MM.1S (cell line): ENCODE data around the gene TGM4.

ENCODE experiments used
- DNase-seq: peaks from one replicate; pipeline ENCODE4 v3.0.0-alpha.2; 2015
- H2AFZ ChIP-seq: fragments of 300-600 bp; sonication (generic); 2 replicates; pipeline ENCODE4 v1.6.0; 2016; ENCODE audit warnings: antibody characterized with exemption, low read length
- H3F3A ChIP-seq: fragments of 300-600 bp; sonication (generic); 2 replicates; pipeline ENCODE4 v1.6.1; 2016; ENCODE audit warnings: mild to moderate bottlenecking, antibody characterized with exemption, low read length, moderate library complexity, mixed read lengths; ENCODE audit not compliant: insufficient read depth
- H3K27ac ChIP-seq: fragments of 300-600 bp; sonication (generic); 2 replicates; pipeline ENCODE4 v1.5.1; 2016; ENCODE audit warnings: mild to moderate bottlenecking, low read length
- H3K27me3 ChIP-seq: fragments of 300-600 bp; sonication (generic); replicated peaks from 2 replicates; pipeline ENCODE4 v1.6.0; 2016; ENCODE audit warnings: low read length; ENCODE audit not compliant: insufficient read depth
- H3K36me3 ChIP-seq: fragments of 300-600 bp; sonication (generic); replicated peaks from 2 replicates; pipeline ENCODE4 v1.6.1; 2016; ENCODE audit warnings: mild to moderate bottlenecking, low read length, mixed read lengths; ENCODE audit not compliant: insufficient read depth
- H3K4me1 ChIP-seq: fragments of 300-600 bp; sonication (generic); 2 replicates; pipeline ENCODE4 v1.6.1; 2016; ENCODE audit warnings: low read length, mixed read lengths
- H3K4me2 ChIP-seq: fragments of 300-600 bp; sonication (generic); 2 replicates; pipeline ENCODE4 v1.6.0; 2016; ENCODE audit warnings: low read depth, low read length
- H3K4me3 ChIP-seq: fragments of 300-600 bp; sonication (generic); 2 replicates; pipeline ENCODE4 v1.5.1; 2016; ENCODE audit warnings: low read length, mixed read lengths
- H3K79me2 ChIP-seq: fragments of 300-600 bp; sonication (generic); 2 replicates; pipeline ENCODE4 v1.6.1; 2016; ENCODE audit warnings: mixed run types, low read length, mixed read lengths
- H3K9ac ChIP-seq: fragments of 300-600 bp; sonication (generic); 2 replicates; pipeline ENCODE4 v1.6.1; 2016; ENCODE audit warnings: low read length, mixed read lengths
- H3K9me2 ChIP-seq: fragments of 300-600 bp; sonication (generic); replicated peaks from 2 replicates; pipeline ENCODE4 v1.6.1; 2016; ENCODE audit warnings: mild to moderate bottlenecking, low read length, mixed read lengths; ENCODE audit not compliant: insufficient read depth
- H3K9me3 ChIP-seq: fragments of 300-600 bp; sonication (generic); replicated peaks from 2 replicates; pipeline ENCODE4 v1.6.1; 2016; ENCODE audit warnings: mild to moderate bottlenecking, low read length, mixed read lengths; ENCODE audit not compliant: insufficient read depth
- H4K20me1 ChIP-seq: fragments of 300-600 bp; sonication (generic); 2 replicates; pipeline ENCODE4 v1.6.1; 2016; ENCODE audit warnings: mild to moderate bottlenecking, low read length, moderate library complexity, mixed read lengths; ENCODE audit not compliant: insufficient read depth
- CTCF ChIP-seq: fragments of 300-600 bp; sonication (generic); IDR thresholded peaks from 2 replicates; pipeline ENCODE4 v1.5.1; 2016; ENCODE audit warnings: antibody characterized with exemption, low read length, mixed read lengths
- EZH2 ChIP-seq: fragments of 300-600 bp; sonication (generic); optimal IDR thresholded peaks from 2 replicates; pipeline ENCODE3; 2017; ENCODE audit warnings: low read depth, mild to moderate bottlenecking, antibody characterized with exemption, low read length, mixed read lengths
- EZH2phosphoT487 ChIP-seq: fragments of 300-600 bp; sonication (generic); IDR thresholded peaks from 2 replicates; pipeline ENCODE4 v1.6.1; 2018; ENCODE audit warnings: antibody characterized with exemption, low read length

Gene TGM4

GRCh38 chr3:44954304-44954703 lies 79.9 kb downstream of the TGM4 start:
- Histone ChIP-seq H3K9ac (no peak overlapping the region), H3K4me1 (no peaks in the 10 kb centered on the region), H3F3A (no peaks in the 10 kb centered on the region), H3K4me2 (no peak overlapping the region), H3K79me2 (no peaks in the 10 kb centered on the region), H3K9me3 (no peaks in the 10 kb centered on the region), H3K4me3 (no peak overlapping the region), H3K9me2 (no peaks in the 10 kb centered on the region), H4K20me1 (no peaks in the 10 kb centered on the region), H3K36me3 (no peaks in the 10 kb centered on the region), H3K27me3 (no peaks in the 10 kb centered on the region), H3K27ac (no peak overlapping the region), H2AFZ (no peak overlapping the region)
- TF ChIP-seq EZH2: no peak
- TF ChIP-seq EZH2phosphoT487: no peak
- no peak for TF ChIP-seq CTCF
- DNase-seq: no peak

DNA sequence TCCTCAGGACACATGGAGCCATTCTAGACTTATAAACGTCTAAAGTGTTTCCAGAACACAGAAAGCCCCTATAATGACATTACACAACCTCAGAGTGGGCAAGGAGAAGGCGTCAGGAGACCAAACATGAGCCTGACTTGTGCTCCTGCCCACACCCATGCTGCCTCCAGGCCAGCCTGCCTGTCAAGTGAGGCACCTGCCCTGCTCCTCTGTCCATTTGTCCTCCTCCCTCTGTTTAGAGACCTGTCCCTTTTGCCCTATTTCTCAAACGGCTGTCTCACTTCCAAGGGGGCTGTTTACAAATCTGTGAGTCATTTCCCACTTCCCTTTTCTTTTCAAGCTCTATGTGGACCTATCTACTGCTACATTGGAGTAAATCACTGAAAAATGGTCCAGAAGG lies 80.6 kb downstream of the TGM4 start:
- no peaks in the 10 kb centered on the region for H3K9me2 ChIP-seq
- H3K9ac ChIP-seq: no peak overlapping the region
- H2AFZ ChIP-seq: no peak overlapping the region
- H3K27me3 ChIP-seq: no peaks in the 10 kb centered on the region
- H3K27ac ChIP-seq: no peak overlapping the region
- no peak for TF ChIP-seq EZH2
- no peak for TF ChIP-seq EZH2phosphoT487
- TF ChIP-seq CTCF: no peak
- no peak for DNase-seq
- no peak overlapping the region for H3K4me2 ChIP-seq
- H3K36me3 ChIP-seq: no peaks in the 10 kb centered on the region
- no peaks in the 10 kb centered on the region for H3K9me3 ChIP-seq
- H3K79me2 ChIP-seq: no peaks in the 10 kb centered on the region
- H3K4me1 ChIP-seq: no peaks in the 10 kb centered on the region
- no peak overlapping the region for H3K4me3 ChIP-seq
- no peaks in the 10 kb centered on the region for H4K20me1 ChIP-seq
- no peaks in the 10 kb centered on the region for H3F3A ChIP-seq

DNA sequence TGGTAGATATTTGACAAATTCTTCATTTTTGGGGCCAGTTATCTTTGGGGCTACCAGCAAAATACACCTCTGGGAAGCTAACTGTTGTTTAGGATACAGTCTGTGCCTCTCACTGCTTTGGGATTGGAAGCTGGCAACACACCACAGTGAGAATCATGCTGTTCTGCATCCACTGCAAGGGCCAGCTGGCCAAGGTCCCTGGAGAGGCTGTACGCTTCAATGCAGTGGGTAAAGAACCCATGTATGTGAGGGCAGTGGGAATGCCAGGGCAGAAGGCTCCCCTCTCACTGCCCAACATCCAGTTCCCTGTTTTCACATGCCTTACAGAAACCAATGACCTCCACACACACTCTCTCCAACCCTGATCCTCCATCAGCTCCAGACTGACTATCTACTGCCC lies 81.5 kb downstream of the TGM4 start:
- no peak for DNase-seq
- Histone ChIP-seq H2AFZ (no peak overlapping the region), H3K36me3 (no peaks in the 10 kb centered on the region), H3K9ac (no peak overlapping the region), H3K9me3 (no peaks in the 10 kb centered on the region), H3K4me2 (no peak overlapping the region), H3F3A (no peaks in the 10 kb centered on the region), H3K79me2 (no peaks in the 10 kb centered on the region; the same call in 1 of the 2 replicates), H3K27me3 (no peaks in the 10 kb centered on the region), H3K4me3 (no peak overlapping the region), H3K27ac (no peak overlapping the region), H3K4me1 (no peaks in the 10 kb centered on the region), H3K9me2 (no peaks in the 10 kb centered on the region), H4K20me1 (no peaks in the 10 kb centered on the region)
- no peak for TF ChIP-seq CTCF
- no peak for TF ChIP-seq EZH2phosphoT487
- TF ChIP-seq EZH2: no peak
